Central memory CD4-positive, alpha-beta T cell (primary cell): ENCODE measurements around the gene DYNC2H1.

Experiments
- DNase-seq: peaks from one replicate; pipeline ENCODE4 v3.0.0; 2022

The DYNC2H1 gene

DNA sequence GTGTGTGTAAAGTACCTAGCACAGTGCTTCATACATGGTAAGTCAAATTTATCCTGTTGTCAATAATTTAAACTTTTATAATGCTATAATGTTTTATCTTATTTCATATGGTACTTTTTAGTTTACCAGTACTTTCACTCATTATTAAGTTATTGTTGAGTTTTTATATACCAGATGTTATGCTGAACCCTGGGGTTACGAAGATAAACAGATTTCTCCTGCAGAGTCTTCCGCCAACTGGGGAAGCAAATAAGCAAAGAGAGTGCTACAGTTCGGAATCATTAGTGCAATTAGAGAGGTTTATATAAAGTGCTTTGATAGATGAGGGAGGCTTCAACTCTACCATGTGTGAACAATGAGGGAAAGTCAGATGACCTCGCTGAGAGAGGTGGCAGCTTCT is 362.3 kb downstream of the DYNC2H1 start:
- no peak for DNase-seq

DNA sequence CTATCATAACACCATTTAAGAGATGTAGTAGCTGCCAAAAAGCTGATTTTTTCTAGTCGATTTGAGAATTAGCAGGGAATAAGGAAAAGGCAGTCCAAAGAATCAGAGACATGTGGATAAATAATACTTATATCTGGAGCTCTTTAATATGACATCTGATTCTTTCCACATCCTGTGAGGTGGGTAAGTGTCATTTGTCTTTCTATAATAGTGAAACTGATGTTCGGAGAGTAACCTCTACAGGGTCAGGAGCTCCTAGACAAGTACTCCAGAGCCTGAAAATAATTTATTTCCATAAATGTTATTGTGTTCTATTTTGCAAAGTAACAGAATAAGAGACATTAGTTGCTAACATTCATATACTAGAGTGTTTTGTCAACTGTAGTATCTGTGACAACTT is 367.6 kb downstream of the DYNC2H1 start:
- DNase-seq = no peak

DNA sequence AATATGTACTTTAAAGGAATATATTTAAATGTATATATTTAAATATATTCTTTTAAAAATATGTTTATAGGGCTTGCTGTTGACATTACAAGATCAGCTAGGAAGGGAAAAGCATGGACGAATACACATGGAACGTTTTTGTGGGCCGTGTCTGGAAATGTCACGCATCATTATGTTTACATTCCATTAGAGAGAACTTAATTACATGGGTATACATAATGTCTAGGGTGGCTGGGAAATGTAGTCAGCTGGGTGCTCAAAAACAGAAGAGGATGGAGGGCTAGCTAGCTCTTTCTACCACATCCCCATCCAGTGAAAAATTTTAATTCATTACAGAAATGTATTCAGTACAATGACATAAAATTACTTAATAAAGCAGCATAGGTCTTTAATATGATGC is 371.2 kb downstream of the DYNC2H1 start:
- DNase-seq = no peak

DNA sequence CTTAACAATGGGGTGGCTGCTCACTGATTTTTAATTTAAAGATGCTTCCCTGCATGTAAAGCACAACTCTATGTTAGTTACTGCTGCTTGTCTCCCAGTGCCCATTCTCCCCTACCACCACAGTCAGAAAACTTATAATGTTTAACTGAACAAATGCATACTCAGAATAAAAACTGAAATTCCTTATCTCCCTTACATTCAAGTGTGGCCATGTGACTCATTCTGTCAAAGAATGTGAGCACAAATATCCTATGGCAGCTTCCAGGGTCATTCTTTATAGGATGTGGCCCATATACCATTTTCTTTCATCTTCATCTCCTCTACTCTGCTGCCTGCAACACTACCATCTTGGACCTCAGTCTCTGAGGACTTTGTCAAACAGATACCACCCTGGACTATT is 374.8 kb downstream of the DYNC2H1 start:
- no peak for DNase-seq

DNA sequence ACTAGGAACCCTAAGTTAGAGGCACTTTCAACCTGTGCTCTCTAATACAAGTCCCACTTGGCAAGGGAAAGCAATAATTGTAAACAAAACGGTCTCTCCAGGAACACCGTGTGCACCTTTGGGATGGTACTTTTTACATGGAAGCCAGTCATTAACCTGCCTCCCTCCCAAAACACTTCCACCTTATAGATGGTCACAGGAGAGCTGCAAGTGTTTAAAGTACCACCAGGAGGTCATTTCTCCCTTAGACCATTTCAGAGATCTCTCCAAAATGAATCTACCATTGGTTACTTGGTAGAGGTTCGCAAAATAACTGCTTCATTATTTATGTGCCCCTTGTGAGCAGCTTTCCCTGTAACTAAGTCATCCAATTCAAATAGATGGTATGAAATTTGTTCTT is 375.3 kb downstream of the DYNC2H1 start:
- DNase-seq = no peak

DNA sequence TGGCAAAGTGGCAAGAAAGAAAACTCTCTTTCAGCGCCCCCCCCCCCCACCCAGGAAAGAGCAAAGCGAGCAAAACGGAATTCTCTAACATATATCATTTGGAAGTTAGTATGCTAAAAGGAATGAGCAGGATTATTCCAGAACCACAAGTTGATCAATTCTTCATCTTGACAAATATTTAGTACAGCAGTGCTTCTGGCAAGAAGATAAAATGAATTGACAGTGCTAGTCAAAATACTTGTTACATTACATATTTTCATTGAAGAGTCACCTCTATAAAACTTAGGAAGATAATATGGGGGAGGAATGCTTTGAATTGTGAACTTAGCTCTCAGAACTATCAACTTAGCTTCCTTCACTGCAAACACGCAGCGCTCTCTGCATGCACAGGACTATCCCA is 377.4 kb downstream of the DYNC2H1 start:
- DNase-seq = no peak

DNA sequence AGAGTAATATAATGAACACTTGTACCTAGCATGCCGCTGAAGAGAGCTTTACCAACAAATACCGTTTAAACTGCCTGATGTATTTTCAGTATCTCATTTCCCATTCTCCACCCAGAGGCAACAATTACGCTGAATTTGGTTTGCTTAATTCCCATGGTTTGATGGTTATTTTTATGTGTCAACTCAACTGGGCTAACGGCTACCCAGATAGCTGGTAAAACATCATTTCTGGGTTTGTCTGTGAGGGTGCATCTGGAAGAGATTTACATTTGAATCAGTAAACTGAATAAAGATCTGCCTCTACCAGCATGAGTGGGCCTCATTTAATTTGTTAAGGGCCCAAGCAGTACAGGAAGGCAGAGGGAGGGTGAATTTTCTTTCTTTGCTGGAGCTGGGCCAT is 377.9 kb downstream of the DYNC2H1 start:
- no peak for DNase-seq

DNA sequence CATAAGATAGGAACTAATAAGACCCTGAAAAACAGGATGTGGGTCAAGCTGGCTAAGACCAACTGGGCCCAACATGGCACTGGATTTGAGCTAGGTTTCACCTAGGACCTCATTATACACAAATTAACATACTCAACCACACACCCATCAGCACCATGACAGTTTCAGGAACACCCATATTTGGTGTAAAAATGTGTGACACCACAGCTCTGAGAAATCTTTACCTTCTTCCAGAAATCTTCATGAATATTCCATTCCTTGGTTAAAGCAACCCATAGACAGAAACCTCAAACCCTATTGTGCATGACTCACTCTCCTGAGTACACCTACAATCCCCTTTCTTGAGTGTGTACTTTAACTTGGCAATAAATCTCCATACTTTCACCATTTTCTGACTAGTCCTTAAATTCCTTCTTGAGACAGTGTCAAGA is 378.8 kb downstream of the DYNC2H1 start:
- no peak for DNase-seq

DNA sequence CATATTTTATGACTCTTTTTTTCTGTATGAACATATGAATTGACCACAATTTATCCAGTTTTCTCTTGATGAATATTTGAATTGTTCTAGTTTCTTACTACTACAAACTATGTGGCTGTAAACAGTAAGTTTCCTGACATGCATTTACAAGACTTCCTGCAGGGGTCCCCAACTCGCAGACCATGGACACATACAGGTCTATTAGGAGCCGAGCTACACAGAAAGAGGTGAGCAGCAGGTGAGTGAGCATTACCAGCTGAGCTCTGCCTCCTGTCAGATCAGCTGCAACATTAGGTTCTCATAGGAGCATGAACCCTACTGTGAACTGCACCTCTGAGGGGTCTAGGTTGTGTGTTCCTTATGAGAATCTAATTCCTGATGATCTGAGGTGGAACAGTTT is 379.4 kb downstream of the DYNC2H1 start:
- DNase-seq = no peak

DNA sequence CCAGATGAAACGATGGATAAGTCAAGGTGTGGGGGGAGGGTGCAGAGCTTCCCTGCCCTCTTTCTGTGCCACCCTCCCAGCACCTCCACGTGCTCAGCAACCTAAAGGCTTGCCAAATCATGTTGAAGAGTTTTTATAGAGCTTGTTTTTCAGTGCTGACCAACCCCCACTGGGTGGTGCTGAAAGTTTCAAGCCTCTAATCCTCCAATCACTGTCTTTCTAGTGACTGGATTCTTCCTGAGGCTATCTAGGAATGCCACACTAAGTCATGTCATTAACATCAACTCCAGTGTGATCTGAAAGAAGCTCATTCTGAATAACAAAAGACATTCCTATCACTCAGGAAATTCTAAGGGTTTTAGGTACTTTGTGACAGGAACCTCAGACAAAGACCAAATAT is 382.6 kb downstream of the DYNC2H1 start:
- no peak for DNase-seq

DNA sequence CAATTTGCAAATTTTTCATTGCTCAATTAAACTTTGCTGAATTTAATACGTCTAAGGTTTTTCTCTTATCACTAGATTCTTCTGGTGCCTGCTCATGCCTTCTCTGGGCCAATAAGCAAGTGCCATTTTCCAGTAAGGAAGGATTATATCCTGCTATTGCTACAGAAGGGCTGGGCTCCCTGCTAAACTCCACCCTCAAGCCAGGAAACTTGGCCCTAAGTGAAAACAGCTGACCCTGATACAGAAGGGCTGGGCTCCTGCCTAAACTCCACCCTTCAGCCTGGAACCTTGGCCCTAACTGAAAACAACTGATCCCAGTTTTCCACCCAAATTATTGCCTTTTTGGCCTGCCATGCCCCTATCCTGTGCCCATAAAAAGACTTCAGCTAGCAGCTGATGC is 385.3 kb downstream of the DYNC2H1 start:
- DNase-seq = no peak

DNA sequence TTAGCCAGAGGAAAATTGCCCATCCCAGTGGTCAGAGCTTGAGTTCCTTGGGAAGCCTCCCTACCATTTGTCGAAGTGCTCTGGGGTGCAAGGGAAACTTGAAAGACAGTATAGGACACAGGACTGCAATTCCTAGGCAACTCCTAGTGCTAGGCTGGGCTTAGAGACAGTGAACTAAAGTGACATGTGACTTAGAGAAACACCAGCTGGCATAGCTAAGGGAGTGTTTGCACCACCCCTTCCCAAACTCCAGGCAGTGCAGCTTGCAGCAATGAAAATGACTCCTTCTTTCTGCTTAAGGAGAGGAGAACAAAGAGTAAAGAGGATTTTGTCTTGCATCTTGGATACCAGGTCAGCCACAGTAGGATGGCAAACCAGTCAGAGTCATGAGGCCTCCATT is 388.0 kb downstream of the DYNC2H1 start:
- DNase-seq = no peak

DNA sequence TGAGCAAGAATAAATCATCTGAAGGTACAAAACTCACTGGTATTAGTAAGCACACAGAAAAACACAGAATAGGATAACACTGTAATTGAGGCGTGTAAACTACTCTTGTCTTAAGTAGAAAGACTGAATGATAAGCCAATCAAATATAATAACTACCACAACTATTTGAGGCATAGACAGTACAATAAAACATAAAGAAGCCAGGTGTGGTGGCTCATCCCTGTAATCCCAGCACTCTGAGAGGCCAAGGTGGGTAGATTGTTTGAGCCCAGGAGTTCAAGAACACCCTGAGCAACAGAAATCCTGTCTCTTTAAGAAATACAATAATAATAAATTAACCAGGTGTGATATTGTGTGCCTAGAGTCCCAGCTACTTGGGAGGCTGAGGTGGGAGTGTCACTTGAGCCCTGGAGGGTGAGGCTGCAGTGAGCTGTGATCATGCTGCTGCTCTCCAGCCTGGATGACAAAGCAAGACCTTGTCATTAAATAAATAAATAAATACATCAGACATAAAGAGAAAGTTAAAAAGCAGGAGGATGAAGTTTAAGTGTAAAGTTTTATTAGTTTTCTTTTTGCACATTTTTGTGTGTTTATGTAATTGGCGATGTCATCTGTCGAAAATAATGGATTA is 390.6 kb downstream of the DYNC2H1 start:
- no peak for DNase-seq

DNA sequence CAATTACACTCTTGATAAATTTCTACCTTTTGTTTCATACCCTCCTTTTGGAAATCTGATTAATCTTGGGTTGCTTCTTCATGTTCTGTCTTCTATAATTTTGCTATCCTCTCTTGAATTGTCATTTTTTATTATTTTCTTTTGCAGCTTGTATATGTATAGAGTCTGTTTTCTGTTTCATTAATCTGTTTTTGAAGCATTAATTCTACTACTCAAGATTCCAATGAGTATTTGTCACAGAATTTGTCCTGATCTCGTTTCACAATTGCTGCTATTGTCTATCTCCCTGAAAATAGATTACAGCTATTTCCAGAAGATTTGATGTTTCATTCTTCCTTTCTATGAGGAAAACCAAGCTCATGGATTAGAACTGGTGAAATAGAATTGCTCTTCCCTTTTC is 406.1 kb downstream of the DYNC2H1 start:
- no peak for DNase-seq

DNA sequence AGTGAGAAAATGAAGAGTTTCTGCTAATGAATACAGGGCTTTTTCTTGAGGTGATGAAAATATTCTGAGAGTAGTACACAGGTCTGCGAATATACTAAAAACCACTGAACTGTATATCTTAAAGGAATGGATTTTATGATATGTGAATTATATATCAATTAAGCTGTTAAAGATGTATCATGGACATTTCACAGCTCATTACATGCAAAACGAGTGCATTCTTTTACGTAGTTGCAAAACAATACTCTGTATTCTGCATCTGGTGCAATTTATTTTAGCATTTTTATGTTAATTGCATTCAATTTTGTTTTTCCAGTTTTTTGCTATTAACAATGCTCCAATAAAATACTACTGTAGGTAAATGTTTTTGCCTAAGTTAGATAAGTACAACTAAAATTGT is 411.6 kb downstream of the DYNC2H1 start:
- DNase-seq = no peak

DNA sequence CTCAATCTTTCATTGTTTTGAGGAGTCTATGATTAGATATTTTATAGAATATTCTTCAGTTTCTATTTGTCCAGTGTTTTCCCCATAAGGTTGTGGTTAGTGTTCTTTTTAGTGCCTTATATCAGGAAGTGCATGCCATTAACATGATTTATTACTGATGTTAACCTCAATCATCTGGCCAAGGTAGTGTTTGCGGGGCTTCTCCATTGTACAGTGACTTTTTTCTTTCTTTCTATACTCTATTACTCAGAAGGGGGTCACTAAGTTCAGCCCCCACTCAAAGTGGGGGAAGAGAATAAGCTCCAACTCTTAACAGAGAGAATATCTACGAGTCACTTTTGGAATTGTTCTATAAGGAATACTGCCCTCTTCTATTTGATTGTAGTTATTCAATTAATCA is 415.8 kb downstream of the DYNC2H1 start:
- DNase-seq = no peak

DNA sequence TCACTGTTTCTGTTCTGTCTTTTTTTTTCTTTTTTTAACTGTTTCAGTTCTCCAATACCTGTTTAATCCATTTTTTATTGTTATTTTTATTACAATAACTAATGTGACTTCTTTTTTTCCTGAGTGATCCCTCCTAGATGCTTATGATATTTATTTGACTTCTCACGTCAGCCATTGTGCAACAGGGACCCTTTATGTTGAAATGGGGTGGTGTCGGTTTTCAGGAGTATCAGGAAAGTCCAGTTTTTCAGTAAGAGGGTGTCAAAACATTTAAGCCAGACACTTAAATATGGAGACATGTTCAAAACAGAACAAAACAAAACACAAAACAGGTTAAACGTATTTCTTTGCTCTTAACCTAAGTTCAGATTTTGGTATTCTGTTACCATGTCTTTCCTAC is 418.8 kb downstream of the DYNC2H1 start:
- DNase-seq = no peak

DNA sequence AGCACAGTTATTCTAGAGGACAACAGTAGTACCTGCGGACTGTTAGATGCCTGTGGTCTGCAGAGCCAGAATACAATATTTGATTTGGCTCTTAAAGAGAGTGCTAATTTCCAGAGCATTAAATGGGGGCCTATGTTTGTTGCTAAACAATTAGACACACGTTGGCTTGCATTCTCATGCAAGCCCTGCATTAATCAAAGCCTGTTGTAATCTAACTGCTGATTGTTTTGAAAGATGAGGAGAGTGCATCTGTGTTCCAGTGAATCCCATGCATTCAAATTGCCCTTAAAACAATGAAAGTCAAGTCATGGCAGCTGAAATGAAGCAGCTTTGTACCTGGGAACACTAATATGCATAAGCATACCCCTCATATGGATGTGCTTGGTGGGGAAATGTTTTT is 419.4 kb downstream of the DYNC2H1 start:
- DNase-seq = no peak

DNA sequence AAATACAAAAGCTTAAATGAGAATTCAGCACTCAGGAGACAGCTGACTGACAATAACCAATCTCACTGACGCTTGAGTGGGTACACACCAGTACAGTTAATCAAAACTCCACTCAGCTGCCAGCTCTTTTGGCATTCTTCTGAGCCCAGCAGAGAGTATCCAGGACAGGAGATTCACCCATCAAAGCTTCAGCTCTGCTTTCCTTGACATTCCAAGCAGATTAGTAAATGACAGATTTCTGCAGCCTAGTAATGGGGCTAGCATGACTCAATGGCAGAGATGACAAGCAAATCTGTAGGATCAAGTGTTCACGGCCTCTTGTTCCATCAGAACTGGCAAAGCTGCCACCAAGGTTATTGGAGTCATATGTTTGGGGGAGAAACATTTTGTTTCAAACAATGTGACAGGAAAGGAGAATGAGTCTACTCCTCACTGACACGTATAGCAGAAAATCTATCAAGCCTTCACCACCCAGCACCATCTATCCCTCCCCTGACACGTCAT is 420.0 kb downstream of the DYNC2H1 start:
- DNase-seq = no peak
